GM19238 (cell line): ENCODE results near the gene DCC.
"Not testable (repeated sequence)": the region's sequence is repeated elsewhere in the genome, so short reads cannot be mapped to it uniquely, and the experiment has no call there.

ENCODE experiments used
- DNase-seq: peaks from one replicate; pipeline ENCODE4 v3.0.0; 2011; ENCODE audit warnings: low spot score; ENCODE audit not compliant: insufficient read length

DCC gene

DNA sequence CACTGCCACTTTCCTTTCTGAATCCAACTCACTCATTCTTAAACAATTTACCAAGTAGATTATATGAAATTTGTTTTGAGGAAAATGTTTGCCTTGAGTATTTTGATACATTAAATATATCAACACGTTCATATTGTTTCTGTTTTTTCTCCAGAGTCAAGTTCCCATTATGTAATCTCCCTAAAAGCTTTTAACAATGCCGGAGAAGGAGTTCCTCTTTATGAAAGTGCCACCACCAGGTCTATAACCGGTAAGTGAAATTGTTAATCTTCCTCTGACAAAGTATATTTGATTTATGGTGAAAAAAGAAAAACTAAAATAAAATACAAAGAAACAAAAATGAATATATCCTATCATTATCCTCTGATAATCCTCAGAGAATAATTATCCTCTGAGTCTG, 1045.9 kb downstream of the DCC start:
- no peak for DNase-seq

DNA sequence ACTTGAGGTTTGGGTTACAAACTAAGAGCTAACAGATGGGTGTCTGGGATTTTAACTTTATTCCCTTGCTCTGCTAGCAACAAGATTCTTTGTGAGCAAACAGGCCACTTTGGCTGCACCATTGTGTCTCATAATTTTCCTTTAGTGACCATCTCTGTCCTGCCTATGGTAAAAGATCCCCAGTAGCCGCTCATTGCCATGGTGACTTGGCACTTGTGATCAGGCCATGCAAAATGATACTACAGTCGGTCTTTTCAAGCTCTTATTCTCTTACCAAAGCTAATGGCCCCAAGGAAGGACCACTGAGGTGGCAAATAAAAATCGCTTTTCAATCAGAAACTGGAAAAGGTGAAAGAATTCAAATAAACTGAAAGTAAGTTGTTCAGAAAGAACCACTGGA, 1047.6 kb downstream of the DCC start:
- no peak for DNase-seq

DNA sequence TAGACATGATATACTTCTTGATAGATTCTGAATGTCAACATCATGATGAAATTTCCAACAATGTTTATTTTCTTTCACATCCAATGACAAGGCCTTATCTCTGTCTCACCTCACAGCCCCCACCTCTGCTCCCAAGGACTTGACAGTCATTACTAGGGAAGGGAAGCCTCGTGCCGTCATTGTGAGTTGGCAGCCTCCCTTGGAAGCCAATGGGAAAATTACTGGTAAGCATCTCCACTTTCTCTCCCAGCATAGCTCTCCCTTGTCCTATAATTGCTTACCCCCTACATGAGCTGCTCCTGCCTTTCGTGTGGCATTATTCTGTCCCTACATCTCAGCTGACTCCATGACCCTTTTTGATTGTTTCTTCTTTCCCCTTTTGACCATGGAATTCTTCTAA, 1062.7 kb downstream of the DCC start:
- DNase-seq: no peak

DNA sequence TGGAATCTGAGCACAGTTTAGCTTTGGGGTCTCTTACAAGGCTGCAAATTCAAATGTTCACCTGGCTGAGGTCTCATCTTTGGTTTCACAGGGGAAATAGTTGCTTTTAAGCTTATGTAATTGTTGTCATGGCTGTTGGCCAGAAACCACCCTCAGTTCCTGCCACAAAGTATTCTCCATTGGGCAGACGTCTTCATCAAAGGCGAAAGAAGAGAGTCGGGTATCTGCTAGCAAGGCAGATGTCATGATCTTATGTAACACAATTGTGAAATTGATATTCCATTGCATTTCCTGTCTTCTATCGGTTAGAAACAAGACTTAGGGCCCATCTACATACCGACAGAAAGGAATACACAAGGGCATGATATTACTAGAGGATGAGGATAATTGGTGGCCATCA, 1068.3 kb downstream of the DCC start:
- no peak for DNase-seq

DNA sequence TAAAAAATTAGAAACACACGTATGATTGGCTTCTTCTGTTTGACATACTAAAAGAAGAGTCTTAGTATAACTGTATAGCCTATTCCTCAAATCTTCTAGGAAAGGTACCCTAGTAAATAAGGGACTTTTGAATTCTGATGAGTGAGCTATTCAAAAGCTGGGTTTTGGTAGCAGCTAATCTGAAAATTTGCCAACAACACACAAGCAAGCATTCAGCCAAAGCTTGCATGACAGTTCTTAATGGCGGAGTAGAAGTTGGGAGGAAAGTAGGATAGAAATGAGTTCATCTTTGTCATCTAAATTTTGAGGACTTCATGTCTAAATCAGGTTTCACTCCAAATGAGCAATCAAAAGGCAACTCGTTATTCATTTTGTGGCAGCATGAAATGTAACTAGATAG, 1071.5 kb downstream of the DCC start:
- no peak for DNase-seq

DNA sequence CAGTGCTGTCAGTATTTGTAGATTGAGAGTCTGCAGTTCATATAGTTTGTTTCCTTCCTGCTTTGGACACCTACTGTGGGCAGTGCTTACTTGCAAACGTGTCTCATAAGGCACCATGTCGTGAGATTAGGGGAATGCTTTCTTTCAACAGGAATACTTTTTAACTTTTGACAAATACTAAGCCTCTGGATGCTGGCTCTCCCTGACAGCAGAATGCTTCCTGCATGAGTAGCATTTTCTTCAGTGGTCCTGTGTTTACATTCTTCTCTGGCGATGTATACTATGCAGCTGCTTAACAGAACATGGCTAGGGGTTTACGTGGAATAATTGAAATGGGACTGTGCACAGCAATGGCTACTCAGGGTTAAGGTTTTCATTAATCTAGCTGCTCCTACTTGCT, 1077.0 kb downstream of the DCC start:
- no peak for DNase-seq

DNA sequence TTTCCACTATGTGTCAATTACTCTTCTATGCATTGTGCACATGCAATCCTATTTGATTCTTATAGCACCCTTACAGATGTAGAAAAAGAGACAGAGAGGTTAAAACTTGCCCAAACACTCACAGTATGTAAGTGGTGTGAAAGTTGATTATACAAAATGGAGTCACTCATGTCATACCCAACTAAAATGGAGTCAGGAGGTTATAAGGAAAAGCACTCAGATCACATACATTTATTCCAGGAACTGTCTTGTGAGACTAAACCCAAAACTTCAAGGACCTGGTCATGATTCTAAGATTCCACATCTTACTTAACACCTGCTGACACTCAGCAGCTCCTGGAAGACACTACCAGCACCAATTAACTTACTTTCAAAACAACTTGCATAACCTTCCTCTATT, 1081.9 kb downstream of the DCC start:
- no peak for DNase-seq

DNA sequence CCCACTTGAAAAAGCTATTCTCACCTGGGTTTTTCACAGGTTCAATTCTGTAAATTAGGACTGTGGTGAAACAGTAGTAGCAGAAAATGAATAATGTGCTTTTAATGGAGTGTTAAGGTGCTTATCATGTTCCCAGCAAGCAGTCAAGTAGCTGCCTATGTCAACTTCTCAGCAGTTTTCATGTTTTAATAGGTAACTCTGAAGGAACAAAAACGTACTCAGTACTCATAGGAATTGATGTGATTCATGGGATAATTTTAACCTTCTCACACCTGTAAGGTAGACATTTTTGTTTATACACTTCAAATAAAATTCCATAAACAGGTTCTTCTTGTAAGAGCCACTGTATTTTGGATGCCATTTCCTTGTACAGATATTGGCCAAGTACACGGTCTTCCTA, 1082.9 kb downstream of the DCC start:
- no peak for DNase-seq

DNA sequence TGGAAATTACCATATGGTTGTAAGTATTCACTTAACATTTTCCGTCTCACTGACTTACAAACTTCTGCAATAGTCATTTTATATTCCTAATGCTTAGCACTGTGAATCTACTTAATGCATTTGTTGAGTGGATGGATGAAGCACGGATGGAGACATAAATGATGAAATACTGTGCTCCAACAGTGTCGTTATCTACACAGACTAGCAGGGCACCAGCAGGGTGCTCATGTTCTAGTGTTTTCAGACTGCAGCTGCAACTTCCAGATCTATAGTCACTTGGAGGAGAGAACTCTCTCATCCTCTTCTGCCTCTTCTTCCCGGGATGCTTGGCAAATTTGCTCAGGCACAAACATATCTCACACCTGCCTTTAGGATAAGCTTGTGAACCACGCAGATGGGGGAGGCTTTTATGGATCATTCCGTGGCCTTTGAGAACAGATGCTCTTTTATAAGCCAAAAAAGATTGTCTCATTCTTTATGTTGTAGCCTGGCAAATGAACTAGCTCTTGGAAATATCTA, 1086.7 kb downstream of the DCC start:
- no peak for DNase-seq

DNA sequence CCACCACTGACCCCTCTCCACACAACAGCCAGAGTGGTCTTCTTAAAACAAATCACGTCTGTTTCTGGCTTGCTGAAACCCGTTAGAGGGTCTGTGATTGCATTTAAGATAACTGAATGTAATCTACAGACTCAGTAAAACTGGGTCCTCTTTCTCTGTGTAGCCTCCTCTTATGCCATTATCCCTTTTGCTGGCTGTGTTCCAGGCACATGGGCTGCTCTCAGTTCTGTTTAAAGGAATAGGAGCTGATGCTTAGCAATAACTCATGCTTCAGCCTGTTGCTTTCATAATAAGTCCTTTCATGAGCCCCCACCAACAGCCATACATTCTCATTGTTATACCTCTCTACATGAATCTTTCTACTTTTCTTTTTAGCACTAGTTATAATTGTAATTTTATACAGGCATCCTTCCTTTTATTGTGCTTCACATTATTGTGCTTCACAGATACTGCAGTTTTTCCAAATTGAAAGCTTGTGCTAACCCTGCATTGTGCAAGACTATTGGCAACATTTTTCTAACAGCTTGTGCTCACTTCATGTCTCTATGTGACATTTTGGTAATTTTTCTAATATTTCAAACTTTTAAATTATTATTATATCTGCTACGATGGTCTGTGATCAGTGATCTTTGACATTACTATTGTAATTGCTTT, 1101.9 kb downstream of the DCC start:
- no peak for DNase-seq

DNA sequence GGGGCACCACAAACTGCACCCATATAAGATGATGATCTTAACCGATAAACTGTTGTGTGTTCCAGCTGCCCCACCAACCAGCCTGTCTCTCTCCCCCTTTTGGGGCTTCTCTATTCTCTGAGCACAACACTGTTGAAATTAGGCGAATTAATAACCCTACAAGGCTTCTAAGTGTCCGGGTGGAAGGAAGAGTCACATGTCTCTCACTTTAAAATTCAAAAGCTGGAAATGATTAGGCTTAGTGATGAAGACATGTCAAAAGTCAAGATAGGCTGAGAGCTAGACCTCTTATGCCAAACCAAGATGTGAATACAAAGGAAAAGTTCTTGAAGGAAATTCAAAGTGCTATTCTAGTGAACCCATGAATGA, 1102.4 kb downstream of the DCC start:
- no peak for DNase-seq

DNA sequence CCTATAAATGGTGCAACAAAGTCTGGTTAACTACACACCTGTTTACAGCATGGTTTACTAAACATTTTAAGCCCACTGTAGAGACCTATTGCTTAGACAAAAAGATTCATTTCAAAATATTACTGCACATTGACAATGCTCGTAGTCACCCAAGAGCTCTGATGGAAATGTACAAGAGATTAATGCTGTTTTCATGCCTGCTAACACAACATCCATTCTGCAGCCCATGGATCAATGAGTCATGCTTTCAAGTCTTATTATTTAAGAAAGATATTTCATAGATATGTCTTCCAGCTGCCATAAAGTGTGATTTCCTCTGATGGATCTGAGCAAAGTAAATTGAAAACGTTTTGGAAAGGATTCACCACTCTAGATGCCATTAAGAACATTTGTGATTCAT, 1103.3 kb downstream of the DCC start:
- no peak for DNase-seq

DNA sequence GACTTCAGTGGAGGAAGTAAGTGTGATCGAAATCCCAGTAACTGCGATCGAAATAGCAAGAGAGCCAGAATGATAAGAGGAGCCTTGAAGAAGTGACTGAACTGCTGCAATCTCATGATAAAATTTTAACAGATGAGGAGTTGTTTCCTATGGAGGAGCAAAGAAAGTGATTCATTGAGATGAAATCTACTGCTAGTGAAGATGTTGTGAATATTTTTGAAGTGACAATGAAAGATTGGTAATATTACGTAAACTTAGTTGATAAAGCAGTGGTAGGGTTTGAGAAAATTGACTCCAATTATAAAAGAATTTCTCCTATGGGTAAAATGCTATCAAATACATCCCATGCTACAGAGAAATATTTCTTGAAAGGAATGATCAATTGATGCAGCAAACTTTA, 1103.8 kb downstream of the DCC start:
- no peak for DNase-seq

DNA sequence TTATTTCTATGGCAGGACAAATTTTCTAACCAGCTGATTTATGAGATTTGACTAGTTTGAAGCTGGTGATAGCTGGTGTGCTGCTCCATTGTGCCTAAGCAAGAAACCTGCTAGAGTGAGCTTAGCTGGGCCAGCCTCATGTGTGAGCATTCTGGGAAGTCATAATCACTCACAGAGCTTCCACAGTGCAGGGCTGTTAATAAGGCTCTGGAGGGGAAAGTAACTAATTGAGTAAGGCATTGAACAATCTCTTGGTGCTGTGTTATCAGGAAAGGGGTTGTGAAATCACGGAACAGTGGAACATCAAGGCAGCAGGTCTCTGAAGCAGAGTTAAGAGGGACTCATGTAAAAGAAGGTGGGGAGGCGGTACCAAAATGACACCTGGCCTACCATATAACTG, 1111.9 kb downstream of the DCC start:
- no peak for DNase-seq

DNA sequence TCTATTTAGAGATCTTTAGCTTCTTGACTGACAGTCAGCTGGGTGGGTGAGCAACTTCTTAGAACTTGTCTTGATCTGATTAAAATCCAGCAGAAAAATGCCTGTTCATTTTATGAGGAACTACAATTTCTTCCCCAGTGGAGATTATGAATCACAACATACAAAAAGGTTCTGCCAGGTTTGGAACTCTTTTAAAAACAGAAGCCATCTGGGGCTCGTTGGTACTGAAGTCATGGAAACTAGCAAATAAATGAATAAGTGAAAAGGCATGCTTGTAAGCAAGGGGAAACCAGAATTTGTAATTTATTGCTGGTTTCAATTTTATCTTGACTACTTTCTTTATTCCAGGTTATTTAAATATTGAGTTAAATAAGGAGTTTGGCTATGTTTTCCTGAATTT, 1117.1 kb downstream of the DCC start:
- DNase-seq: no peak

DNA sequence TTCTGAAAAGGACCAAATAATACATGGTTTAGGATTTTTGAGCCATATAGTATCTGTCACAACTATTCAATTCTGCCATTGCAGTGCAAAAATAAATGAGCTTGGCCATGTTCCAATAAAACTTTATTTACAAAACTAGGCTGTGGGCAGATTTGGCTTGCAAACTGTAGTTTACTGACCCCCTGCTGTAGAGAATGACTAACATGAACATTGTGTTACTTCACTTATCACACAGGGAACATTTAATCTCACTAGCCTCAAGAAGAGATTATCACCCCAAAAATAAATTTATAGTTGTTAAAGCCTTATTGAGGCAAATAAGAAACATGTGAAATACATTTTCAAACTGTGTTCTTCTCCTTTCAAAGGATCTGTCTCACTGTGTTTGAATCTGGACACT, 1118.3 kb downstream of the DCC start:
- no peak for DNase-seq

DNA sequence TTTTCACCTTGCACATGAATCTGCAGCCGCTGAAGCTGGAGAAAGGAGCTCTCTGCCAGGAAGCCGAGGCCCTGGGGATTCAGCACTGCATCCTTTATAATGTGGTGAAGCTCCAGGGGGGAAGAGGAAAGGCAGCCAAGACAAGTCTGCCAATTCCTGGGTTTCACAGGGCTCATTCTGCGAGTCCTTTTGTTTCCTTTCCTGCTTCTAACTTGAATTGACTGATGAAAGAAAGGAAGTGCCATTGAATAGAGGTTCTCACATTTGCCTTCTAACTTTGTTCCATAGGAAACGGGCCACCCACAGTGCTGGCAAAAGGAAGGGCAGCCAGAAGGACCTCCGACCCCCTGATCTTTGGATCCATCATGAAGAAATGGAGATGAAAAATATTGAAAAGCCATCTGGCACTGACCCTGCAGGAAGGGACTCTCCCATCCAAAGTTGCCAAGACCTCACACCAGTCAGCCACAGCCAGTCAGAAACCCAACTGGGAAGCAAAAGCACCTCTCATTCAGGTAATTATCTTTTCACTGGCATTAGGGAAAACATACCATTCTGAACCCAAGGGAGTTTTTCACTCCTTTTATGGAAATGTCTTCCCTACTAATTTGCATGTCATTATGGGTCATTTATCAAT, 1119.1 kb downstream of the DCC start:
- DNase-seq: no peak

DNA sequence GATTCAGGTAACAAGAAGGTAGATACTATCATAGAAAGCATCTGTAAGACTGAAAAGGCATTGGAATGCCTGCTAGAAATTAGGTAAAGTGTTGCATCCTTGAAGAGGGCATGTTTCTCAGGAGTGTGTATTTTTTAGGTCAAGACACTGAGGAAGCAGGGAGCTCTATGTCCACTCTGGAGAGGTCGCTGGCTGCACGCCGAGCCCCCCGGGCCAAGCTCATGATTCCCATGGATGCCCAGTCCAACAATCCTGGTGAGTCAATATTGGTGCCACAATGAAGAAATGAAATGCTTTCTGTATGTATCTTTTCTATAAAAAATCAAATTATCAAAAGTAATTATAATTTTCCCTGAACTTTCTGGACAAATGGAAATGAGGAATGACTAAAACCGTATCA, 1127.8 kb downstream of the DCC start:
- DNase-seq: no peak

DNA sequence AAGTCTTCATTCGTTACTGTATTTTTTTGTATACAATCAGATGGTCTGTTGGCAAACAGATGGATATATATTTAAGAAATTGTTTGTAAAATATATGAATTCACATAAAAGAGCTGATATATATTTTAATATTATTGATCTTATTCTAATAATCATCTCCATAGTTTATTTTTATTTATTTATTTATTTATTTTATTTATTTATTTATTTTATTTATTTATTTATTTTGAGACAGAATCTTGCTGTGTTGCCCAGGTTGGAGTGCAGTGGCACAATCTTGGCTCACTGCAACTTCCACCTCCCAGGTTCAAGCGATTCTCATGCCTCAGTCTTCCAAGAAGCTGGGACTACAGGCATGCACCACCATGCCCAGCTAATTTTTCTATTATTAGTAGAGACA, 1128.2 kb downstream of the DCC start:
- not testable (repeated sequence) for DNase-seq

DNA sequence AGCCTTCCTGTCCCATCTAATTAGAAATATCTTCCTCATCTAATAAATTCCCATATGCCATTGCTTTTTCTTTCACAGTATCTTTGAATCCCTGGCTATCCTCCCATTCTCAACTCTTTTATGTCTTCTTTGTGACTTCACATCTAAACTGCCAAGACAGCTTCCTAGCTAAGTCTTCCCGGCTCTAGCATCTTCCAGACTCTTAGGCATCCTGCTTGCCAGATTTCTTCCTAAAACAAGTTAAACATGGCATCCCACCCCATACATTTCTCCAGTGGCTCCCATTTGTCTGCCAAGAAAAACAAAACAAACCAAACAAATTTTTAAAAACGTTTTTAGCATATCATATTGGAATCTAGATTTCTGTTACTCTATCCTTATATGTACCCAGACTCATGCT, 1132.5 kb downstream of the DCC start:
- DNase-seq: no peak

DNA sequence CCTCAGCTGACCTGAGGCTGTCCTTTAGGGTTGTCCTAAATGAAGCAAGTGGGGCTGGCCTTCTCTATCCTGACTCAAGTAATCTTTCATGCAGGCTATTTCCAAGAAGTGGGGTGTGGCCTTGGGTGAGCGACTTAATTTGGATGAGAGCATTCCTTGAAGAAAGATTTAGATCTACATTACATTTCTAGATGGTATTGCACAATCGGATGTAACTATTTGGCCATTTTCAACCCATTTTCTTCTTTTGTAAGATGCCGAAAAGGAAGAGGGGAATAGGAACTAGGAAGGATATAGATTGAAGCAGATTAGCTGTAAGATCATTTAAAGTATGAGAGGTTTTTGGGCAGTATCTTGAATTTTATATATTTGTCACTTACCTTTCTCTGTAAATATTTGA, 1138.2 kb downstream of the DCC start:
- no peak for DNase-seq

DNA sequence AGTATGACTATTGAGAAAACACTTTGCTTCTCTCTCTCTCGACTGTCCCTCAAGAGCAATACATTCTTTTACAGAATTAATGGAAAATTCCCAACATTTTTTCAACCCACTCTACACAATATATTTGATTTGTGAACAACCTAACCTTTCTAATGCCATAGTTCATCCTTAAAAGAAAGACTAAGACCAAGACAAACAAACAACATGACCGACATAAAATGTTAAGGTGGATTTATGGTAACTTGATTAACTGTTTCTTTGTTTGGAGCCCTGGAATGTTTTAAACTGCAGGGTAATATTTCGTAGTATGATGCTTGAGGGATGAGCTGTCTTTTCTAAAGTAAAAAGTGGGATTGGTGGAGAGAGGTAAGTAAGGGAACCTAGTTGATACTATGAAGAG, 1146.3 kb downstream of the DCC start:
- no peak for DNase-seq

DNA sequence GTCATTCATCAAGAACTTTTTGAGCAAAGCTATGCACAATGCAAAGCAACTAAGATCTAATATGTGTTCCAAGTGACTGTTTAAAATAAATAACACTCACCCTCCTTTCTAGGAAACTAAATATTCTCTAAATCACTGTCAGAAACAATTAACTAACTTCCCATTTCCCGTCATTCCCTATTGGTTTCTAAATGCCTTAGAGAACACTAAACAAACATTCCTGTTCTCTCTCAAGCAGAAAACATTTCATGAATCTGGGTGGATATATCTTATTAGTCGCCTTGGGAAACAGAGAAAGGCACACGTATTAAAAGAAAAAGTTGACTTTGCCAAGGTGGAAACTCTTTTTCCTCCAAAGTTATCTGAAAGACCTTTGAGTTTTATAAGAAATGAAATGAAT, 1149.3 kb downstream of the DCC start:
- no peak for DNase-seq

DNA sequence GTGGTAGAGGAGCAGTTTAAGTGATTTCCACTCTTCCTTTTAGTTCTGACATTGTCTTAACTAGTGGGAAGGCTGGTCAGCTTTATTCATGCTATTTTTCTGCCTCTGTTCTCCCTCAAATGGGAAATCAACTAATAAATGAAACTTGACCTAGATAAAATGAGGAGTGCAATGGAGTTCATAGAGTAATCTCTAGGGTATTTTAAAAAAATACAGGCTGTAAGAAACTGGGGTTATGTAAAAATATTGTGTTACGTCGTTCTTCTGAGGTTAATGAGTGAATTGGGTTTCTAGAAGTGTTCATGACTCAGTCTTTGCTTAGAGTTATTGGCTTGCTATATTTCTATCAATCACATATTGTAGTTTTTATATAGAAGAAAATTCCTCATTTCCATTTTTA, 1150.0 kb downstream of the DCC start:
- DNase-seq: no peak
